ENCODE measurements around the gene EXD3.
"Not testable (repeated sequence)": the region's sequence is repeated elsewhere in the genome, so short reads cannot be mapped to it uniquely, and the experiment has no call there.

The EXD3 gene

GRCh38 chr9:137354845-137355760, 67.9 kb downstream of the EXD3 start:
- no peak for DNase-seq

GRCh38 chr9:137354153-137354844, 68.7 kb downstream of the EXD3 start:
- no peak for DNase-seq

GRCh38 chr9:137353223-137354152, 69.5 kb downstream of the EXD3 start:
- no peak for DNase-seq

GRCh38 chr9:137352511-137353222, 70.3 kb downstream of the EXD3 start:
- no peak for DNase-seq

GRCh38 chr9:137351781-137352501, 71.0 kb downstream of the EXD3 start:
- no peak for DNase-seq

GRCh38 chr9:137350696-137351584, 72.0 kb downstream of the EXD3 start:
- no peak for DNase-seq

- no peak for DNase-seq
These were observed 73.4 kb downstream of the EXD3 start for GRCh38 chr9:137349471-137350033.

- no peak for DNase-seq
These were observed 74.0 kb downstream of the EXD3 start for GRCh38 chr9:137348769-137349470.

- DNase-seq, result no peak
These were observed 75.0 kb downstream of the EXD3 start for GRCh38 chr9:137347928-137348327.

- DNase-seq, result no peak
These were observed 80.5 kb downstream of the EXD3 start for GRCh38 chr9:137342482-137342881.

- DNase-seq, result no peak
These were observed 81.7 kb downstream of the EXD3 start for GRCh38 chr9:137341227-137341626.

GRCh38 chr9:137339908-137340462, 83.0 kb downstream of the EXD3 start:
- not testable (repeated sequence) for DNase-seq

- no peak for DNase-seq
These were observed 83.7 kb downstream of the EXD3 start for GRCh38 chr9:137339045-137339907.

- DNase-seq, result no peak
These were observed 86.2 kb downstream of the EXD3 start for GRCh38 chr9:137336735-137337134.

- DNase-seq, result no peak
These were observed 89.8 kb downstream of the EXD3 start for GRCh38 chr9:137333016-137333671.

- DNase-seq, result no peak
These were observed 91.0 kb downstream of the EXD3 start for GRCh38 chr9:137331929-137332328.

GRCh38 chr9:137330689-137331088, 92.3 kb downstream of the EXD3 start:
- no peak for DNase-seq

GRCh38 chr9:137329590-137329989, 93.4 kb downstream of the EXD3 start:
- not testable (repeated sequence) for DNase-seq
